WTC11 (cell line): ENCODE results near the gene PPP3R1. TPM values are rescaled to one million over a fixed set of nuclear protein-coding genes. Genes with fewer than 3 reads are reported as not detected.

Experiments
- ATAC-seq: fragments of 200-7000 bp; cut with Tn5 transposase; 2 replicates; pipeline ENCODE4 v1.10.0; 2021; ENCODE audit warnings: mild to moderate bottlenecking, moderate library complexity
- CTCF ChIA-PET: fragments of 300-600 bp; sonication (Branson Sonifier 250); formaldehyde crosslinking; loops from one replicate; lab custom pipeline; 2021; ENCODE audit warnings: antibody characterized with exemption; lab: Charles Lee
- POLR2A ChIA-PET: fragments of 350-600 bp; sonication (Branson Sonifier 250); formaldehyde crosslinking; loops from one replicate; lab custom pipeline; 2021; ENCODE audit warnings: antibody characterized with exemption; lab: Charles Lee
- DNase-seq: peaks from one replicate; pipeline ENCODE4 v3.0.0; 2021; ENCODE audit warnings: low spot score
- H3K27ac Mint-ChIP-seq: 2 replicates; pipeline ENCODE4 v1.8.0; 2021; ENCODE audit warnings: mixed read lengths
- H3K27me3 Mint-ChIP-seq: 2 replicates; pipeline ENCODE4 v1.8.0; 2021; ENCODE audit warnings: low read depth, mild to moderate bottlenecking, moderate library complexity, mixed read lengths
- H3K36me3 Mint-ChIP-seq: 2 replicates; pipeline ENCODE4 v1.8.0; 2021; ENCODE audit warnings: mixed read lengths
- H3K4me1 Mint-ChIP-seq: 2 replicates; pipeline ENCODE4 v1.8.0; 2022; ENCODE audit warnings: mixed read lengths
- H3K4me3 Mint-ChIP-seq: 2 replicates; pipeline ENCODE4 v1.8.0; 2021; ENCODE audit warnings: mild to moderate bottlenecking, moderate library complexity, mixed read lengths
- H3K9me3 Mint-ChIP-seq: 2 replicates; pipeline ENCODE4 v1.8.0; 2021; ENCODE audit warnings: mixed read lengths
- E2F5 ChIP-seq: sonication (generic); formaldehyde crosslinking; IDR thresholded peaks from 2 replicates; pipeline ENCODE4 v1.8.1; 2022; ENCODE audit warnings: mild to moderate bottlenecking, moderate library complexity, missing genetic modification reagents
- ELF4 ChIP-seq: sonication (generic); formaldehyde crosslinking; IDR thresholded peaks from 2 replicates; pipeline ENCODE4 v1.8.1; 2022; ENCODE audit warnings: low read depth, mild to moderate bottlenecking, moderate library complexity, missing genetic modification reagents
- FOXK1 ChIP-seq: sonication (generic); formaldehyde crosslinking; IDR thresholded peaks from 2 replicates; pipeline ENCODE4 v1.8.0; 2022; ENCODE audit warnings: mild to moderate bottlenecking, moderate library complexity, missing genetic modification reagents
- HMGA2 ChIP-seq: fragments of 250-450 bp; sonication (Bioruptor Pico); IDR thresholded peaks from 2 replicates; pipeline ENCODE4 v1.4.0; 2021; ENCODE audit warnings: mild to moderate bottlenecking, moderate library complexity
- IRF1 ChIP-seq: sonication (generic); formaldehyde crosslinking; IDR thresholded peaks from 2 replicates; pipeline ENCODE4 v1.8.0; 2023; ENCODE audit warnings: missing genetic modification reagents
- JAZF1 ChIP-seq: fragments of 250-450 bp; sonication (Bioruptor Pico); IDR thresholded peaks from 2 replicates; pipeline ENCODE4 v1.9.0; 2021; ENCODE audit warnings: moderate library complexity, mild to moderate bottlenecking, inconsistent platforms
- RORB ChIP-seq: fragments of 250-450 bp; sonication (Bioruptor Pico); IDR thresholded peaks from 2 replicates; pipeline ENCODE4 v1.9.0; 2021; ENCODE audit warnings: mild to moderate bottlenecking
- SP1 ChIP-seq: sonication (generic); formaldehyde crosslinking; conservative IDR thresholded peaks from 2 replicates; pipeline ENCODE4 v1.8.1; 2022; ENCODE audit warnings: missing genetic modification reagents
- USF1 ChIP-seq: sonication (generic); formaldehyde crosslinking; IDR thresholded peaks from 2 replicates; pipeline ENCODE4 v1.8.0; 2022; ENCODE audit warnings: mild to moderate bottlenecking, missing genetic modification reagents
- ZNF232 ChIP-seq: sonication (generic); formaldehyde crosslinking; IDR thresholded peaks from 2 replicates; pipeline ENCODE4 v1.8.0; 2022; ENCODE audit warnings: mild to moderate bottlenecking, missing genetic modification reagents
- total RNA-seq: library from RNA; stranded (reverse); gene quantifications from 3 replicates; pipeline ENCODE4 v1.2.3, GENCODE V29; 2021
- TF ChIP-seq, protein P1 (sequence below): fragments of 250-450 bp; sonication (Bioruptor Pico); IDR thresholded peaks from 2 replicates; pipeline ENCODE4 v1.9.0; 2021; ENCODE audit warnings: moderate library complexity, mild to moderate bottlenecking, inconsistent platforms, borderline replicate concordance
- TF ChIP-seq, protein P2 (sequence below): sonication (generic); formaldehyde crosslinking; IDR thresholded peaks from 2 replicates; pipeline ENCODE4 v1.8.1; 2023; ENCODE audit warnings: mild to moderate bottlenecking, moderate library complexity, missing genetic modification reagents

The PPP3R1 gene
- total RNA-seq, 1 experiment from 2014 or later: 61.4 TPM

DNA sequence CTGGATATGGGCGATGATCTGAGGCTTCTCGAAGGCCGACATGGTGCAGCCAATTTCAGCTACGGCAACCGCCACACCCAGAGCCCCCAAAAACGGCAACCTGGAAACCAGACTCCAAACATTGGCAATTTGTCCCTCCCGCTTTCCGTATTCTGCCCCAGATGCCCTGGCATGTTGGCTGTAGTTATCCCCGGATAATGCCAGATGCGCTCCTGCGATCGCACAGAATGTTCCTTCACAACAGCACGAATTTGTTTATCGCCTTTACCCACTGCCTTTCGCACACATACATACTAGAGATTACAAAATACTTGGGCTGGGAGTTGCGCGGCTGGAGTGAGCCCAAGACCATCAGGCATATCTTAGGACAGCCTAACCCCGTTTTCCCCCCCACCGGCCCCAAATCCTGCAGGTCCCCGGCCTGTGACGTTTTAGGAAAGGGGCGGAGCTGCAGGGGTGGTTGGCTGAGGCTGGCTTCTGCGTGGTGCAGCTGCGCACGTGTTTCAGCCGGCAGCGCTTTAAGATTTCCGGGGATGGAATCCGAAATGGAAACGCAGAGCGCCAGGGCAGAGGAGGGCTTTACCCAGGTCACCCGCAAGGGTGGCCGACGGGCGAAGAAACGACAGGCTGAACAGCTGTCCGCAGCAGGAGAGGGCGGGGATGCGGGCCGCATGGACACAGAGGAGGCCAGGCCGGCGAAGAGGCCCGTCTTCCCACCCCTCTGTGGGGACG, 94.8 kb downstream of the PPP3R1 start, which contains the start of gene PNO1 (continued):
- peak; percentile 74 for TF ChIP-seq SP1 (CRISPR knock-in tag)

DNA sequence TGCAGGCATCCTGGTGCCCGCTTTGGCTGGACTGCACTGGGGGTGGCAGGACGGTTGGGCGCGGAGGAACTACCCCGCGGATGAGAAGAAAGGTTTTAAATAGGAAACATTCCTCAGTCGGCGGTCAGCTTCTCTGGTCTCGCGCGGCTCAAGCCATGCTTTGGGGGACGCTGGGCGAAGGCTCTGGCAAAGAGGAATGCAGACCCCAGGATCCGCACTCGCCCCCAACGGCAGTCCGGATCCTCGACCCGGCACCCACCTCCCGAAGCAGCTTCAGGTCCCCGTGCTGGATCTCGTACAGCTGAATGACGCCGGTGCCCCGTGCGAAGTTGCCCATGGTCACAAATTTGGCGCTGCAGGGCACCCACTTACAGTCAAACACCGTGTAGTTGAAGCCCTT, 95.3 kb downstream of the PPP3R1 start:
- peaks cover 23% of the 10 kb centered on the region for H3K36me3 Mint-ChIP-seq
- ATAC-seq (peak; percentile 49), DNase-seq (peak; percentile 57)
- peak overlapping the region; percentile 96 for H3K4me3 Mint-ChIP-seq
- H3K4me1 Mint-ChIP-seq: peaks cover 17% of the 10 kb centered on the region
- TF ChIP-seq, protein P1, sequence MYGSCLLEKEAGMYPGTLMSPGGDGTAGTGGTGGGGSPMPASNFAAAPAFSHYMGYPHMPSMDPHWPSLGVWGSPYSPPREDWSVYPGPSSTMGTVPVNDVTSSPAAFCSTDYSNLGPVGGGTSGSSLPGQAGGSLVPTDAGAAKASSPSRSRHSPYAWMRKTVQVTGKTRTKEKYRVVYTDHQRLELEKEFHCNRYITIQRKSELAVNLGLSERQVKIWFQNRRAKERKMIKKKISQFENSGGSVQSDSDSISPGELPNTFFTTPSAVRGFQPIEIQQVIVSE (CRISPR knock-in tag): no peak
- 0 out of 2 replicates have a peak, but pooled peaks have one; percentile 57 for TF ChIP-seq ZNF232 (CRISPR knock-in tag)
- TF ChIP-seq HMGA2 (CRISPR knock-in tag): no peak
- TF ChIP-seq, protein P2, sequence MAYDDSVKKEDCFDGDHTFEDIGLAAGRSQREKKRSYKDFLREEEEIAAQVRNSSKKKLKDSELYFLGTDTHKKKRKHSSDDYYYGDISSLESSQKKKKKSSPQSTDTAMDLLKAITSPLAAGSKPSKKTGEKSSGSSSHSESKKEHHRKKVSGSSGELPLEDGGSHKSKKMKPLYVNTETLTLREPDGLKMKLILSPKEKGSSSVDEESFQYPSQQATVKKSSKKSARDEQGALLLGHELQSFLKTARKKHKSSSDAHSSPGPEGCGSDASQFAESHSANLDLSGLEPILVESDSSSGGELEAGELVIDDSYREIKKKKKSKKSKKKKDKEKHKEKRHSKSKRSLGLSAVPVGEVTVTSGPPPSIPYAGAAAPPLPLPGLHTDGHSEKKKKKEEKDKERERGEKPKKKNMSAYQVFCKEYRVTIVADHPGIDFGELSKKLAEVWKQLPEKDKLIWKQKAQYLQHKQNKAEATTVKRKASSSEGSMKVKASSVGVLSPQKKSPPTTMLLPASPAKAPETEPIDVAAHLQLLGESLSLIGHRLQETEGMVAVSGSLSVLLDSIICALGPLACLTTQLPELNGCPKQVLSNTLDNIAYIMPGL (CRISPR knock-in tag): 0 out of 2 replicates have a peak, but pooled peaks have one; percentile 5
- no peak for TF ChIP-seq RORB
- TF ChIP-seq E2F5 (CRISPR knock-in tag): no peak
- H3K27me3 Mint-ChIP-seq: no peaks in the 10 kb centered on the region
- ChIA-PET CTCF (interaction anchor here (0.9 to 2.1 kb wide), 5 partner anchors 29 to 135 kb away, joined by 3 to 15 read pairs (median 3); no protein-coding TSS in a partner anchor), POLR2A (interaction anchor here (0.5 to 1.3 kb wide), 2 partner anchors 94 to 95 kb away, joined by 3 to 5 read pairs; partner anchors contain the start of genes C1D and PPP3R1)
- peak overlapping the region; percentile 100 for H3K27ac Mint-ChIP-seq
- no peaks in the 10 kb centered on the region for H3K9me3 Mint-ChIP-seq

DNA sequence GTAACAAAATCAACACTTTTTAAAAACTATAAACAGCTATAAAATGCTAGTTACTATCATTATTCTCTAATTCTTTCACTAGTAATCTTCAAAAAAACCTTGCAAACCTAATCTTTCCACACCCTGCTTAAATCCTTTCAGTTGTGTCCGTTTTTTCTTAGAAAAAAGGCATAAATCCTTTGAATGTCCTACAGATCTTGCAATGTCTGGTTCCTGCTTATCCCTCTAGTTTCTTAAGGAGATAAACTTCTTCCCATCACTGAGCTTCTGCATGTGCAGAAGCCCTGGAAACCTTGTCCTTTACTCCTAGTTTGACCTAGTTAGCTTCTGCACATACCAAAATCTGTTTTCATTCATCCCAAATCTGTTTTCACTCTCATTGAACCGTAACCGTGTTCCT, 95.9 kb downstream of the PPP3R1 start:
- ChIA-PET CTCF (interaction anchor here (0.9 to 2.1 kb wide), 4 partner anchors 30 to 135 kb away, joined by 3 to 15 read pairs (median 6); no protein-coding TSS in a partner anchor), POLR2A (interaction anchor here (0.5 kb wide), 1 partner anchor 96 kb away, joined by 3 read pairs; the partner anchor contains the start of gene PPP3R1)
- H3K9me3 Mint-ChIP-seq: no peaks in the 10 kb centered on the region
- DNase-seq (no peak), ATAC-seq (no peak)
- TF ChIP-seq, protein P2 (CRISPR knock-in tag): no peak
- no peaks in the 10 kb centered on the region for H3K27me3 Mint-ChIP-seq
- H3K36me3 Mint-ChIP-seq: peaks cover 17% of the 10 kb centered on the region
- H3K4me3 Mint-ChIP-seq: peak overlapping the region; percentile 96
- peaks cover 17% of the 10 kb centered on the region for H3K4me1 Mint-ChIP-seq
- peak overlapping the region; percentile 100 for H3K27ac Mint-ChIP-seq

DNA sequence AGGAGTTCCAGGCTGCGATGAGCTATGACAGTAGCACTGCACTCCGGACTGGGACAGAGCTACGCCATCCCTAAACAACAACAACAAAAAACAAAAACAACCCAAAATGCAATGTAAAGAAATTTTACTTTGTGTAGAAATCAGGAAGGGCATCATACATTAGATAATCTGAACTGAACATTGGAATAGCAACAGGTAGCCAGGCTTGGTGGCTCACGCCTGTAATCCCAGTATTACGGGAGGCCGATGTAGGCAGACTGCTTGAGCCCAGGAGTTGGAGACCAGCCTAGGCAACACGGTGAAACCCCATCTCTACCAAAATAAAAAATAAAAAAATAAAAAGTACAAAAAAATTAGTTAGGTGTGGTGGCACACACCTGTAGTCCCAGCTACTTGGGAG, 96.7 kb downstream of the PPP3R1 start:
- CTCF ChIA-PET: interaction anchor here (1.0 kb wide), 1 partner anchor 34 kb away, joined by 4 read pairs; no protein-coding TSS in a partner anchor
- ATAC-seq (no peak), DNase-seq (no peak)
- TF ChIP-seq USF1 (CRISPR knock-in tag) (no peak), IRF1 (CRISPR knock-in tag) (no peak), JAZF1 (CRISPR knock-in tag) (no peak), FOXK1 (CRISPR knock-in tag) (no peak), ELF4 (CRISPR knock-in tag) (no peak)
- Mint-ChIP-seq H3K36me3 (peaks cover 9% of the 10 kb centered on the region), H3K4me1 (peaks cover 20% of the 10 kb centered on the region), H3K4me3 (peak overlapping the region; percentile 96), H3K9me3 (no peaks in the 10 kb centered on the region), H3K27ac (no peak overlapping the region), H3K27me3 (no peaks in the 10 kb centered on the region)
- POLR2A ChIA-PET: interaction anchor here (0.5 kb wide), 1 partner anchor 118 kb away, joined by 3 read pairs; no protein-coding TSS in a partner anchor
